Sigmoid colon (tissue), 7 donors: Measurements from ENCODE around the gene GJD3. TPM values are rescaled to one million over a fixed set of nuclear protein-coding genes. Genes with fewer than 3 reads are reported as not detected.
A peak's percentile ranks its signal among the peaks of the same experiment; 100 is the strongest.
"Not testable (repeated sequence)": the region's sequence is repeated elsewhere in the genome, so short reads cannot be mapped to it uniquely, and the experiment has no call there.

Source experiments
- DNase-seq: peaks from one replicate; pipeline ENCODE4 v3.0.0-alpha.2; 2019
- H3K27ac ChIP-seq, 4 donors: fragments of 200-600 bp; sonication (generic); one replicate each; pipeline ENCODE4 v1.5.1; 2016 to 2019; ENCODE audit warnings: mild to moderate bottlenecking in 1 of 4
- H3K27me3 ChIP-seq, 3 donors: fragments of 200-600 bp; sonication (generic); one replicate each; pipeline ENCODE4 v1.5.1; 2019; ENCODE audit warnings: mild to moderate bottlenecking in 1 of 3
- H3K36me3 ChIP-seq, 4 donors: fragments of 200-600 bp; sonication (generic); one replicate each; pipeline ENCODE4 v1.5.1; 2016 to 2019
- H3K4me1 ChIP-seq, 4 donors: fragments of 200-600 bp; sonication (generic); one replicate each; pipeline ENCODE4 v1.5.1; 2017 to 2019
- H3K4me3 ChIP-seq, 4 donors: fragments of 200-600 bp; sonication (generic); one replicate each; pipeline ENCODE4 v1.5.1; 2017 to 2019; ENCODE audit warnings: mild to moderate bottlenecking in 2 of 4, moderate library complexity in 1 of 4
- H3K9me3 ChIP-seq, 4 donors: fragments of 200-600 bp in 3 of 4; sonication (generic) in 3 of 4; one replicate each; pipeline versions ENCODE4 v1.5.1 to v1.6.1; 2013 to 2019
- EP300 ChIP-seq, 4 donors: sonication (generic); formaldehyde crosslinking; IDR thresholded peaks; one replicate each; pipeline ENCODE4 v1.6.1; 2017; ENCODE audit warnings: antibody characterized with exemption in 4 of 4
- POLR2A ChIP-seq, 2 donors: fragments of 450-650 bp; IDR thresholded peaks; one replicate each; pipeline ENCODE4 v1.6.1; 2016; ENCODE audit warnings: antibody characterized with exemption in 2 of 2, mild to moderate bottlenecking in 2 of 2, moderate library complexity in 2 of 2
- POLR2AphosphoS5 ChIP-seq, 4 donors: sonication (generic); formaldehyde crosslinking; IDR thresholded peaks; one replicate each; pipeline ENCODE4 v1.6.1; 2017; ENCODE audit warnings: antibody characterized with exemption in 4 of 4
- WGBS, 2 donors: extraction: QIAGEN DNeasy Blood & Tissue Kit; methylation state at CpG; one replicate each; pipeline ENCODE4 v1.1.7; 2013; 5-methylcytosine and 5-hydroxymethylcytosine counted together
- intact Hi-C: fragments of 100-400 bp; cut with DNase I; formaldehyde crosslinking; loops from one replicate; pipeline ENCODE4 v1.15.1; 2023
- polyA plus RNA-seq, 3 donors: library from polyadenylated mRNA; stranded (reverse); fragments of 200-250 nt; gene quantifications; one replicate each; pipeline ENCODE4 v1.2.3, GENCODE V29; 2013
- total RNA-seq, 4 donors: library from RNA; depleted of rRNA; stranded (reverse); fragments of >200 nt; gene quantifications; one replicate each; pipeline ENCODE4 v1.1.0, GENCODE V29; 2016
- TF ChIP-seq, protein P1 (sequence below), 4 experiments: fragments of 450-650 bp in 3 of 4; fragments of 200-600 bp in 1 of 4; IDR thresholded peaks; one replicate each; pipeline ENCODE4 v1.5.1; 2016 to 2019; ENCODE audit warnings: antibody characterized with exemption in 4 of 4, mild to moderate bottlenecking in 3 of 4, moderate library complexity in 2 of 4
- donor health status: healthy with polysubstance abuse.
- donor health status: Bipolar disorder and iron deficiency.
- donor health status: healthy.

Gene GJD3
- total and polyA plus RNA-seq, 7 donors = 0.49 to 2.1 (median 0.64) TPM; not detected in 4

DNA sequence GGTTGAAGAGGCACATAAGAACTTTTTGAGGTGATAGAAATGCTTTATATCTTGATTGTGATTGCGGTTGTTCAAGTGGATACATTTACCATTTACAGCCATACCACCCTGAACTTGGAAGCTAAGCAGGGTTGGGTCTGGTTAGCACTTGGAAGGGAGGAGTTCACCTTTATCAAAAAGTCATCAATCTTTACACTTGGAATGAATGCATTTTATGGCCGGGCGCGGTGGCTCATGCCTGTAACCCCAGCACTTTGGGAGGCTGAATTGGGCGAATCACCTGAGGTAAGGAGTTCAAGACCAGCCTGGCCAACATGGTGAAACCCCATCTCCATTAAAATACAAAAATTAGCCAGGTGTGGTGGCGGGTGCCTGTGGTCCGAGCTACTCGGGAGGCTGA, 9.5 kb upstream of the GJD3 start:
- TF ChIP-seq EP300 (IDR thresholded peaks at IDR 0.05) (no peak), POLR2A (IDR thresholded peaks at IDR 0.05) (no peak), POLR2AphosphoS5 (IDR thresholded peaks at IDR 0.05) (no peak)
- TF ChIP-seq, protein P1, sequence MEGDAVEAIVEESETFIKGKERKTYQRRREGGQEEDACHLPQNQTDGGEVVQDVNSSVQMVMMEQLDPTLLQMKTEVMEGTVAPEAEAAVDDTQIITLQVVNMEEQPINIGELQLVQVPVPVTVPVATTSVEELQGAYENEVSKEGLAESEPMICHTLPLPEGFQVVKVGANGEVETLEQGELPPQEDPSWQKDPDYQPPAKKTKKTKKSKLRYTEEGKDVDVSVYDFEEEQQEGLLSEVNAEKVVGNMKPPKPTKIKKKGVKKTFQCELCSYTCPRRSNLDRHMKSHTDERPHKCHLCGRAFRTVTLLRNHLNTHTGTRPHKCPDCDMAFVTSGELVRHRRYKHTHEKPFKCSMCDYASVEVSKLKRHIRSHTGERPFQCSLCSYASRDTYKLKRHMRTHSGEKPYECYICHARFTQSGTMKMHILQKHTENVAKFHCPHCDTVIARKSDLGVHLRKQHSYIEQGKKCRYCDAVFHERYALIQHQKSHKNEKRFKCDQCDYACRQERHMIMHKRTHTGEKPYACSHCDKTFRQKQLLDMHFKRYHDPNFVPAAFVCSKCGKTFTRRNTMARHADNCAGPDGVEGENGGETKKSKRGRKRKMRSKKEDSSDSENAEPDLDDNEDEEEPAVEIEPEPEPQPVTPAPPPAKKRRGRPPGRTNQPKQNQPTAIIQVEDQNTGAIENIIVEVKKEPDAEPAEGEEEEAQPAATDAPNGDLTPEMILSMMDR (IDR thresholded peaks at IDR 0.05) = no peak
- Histone ChIP-seq H3K36me3 (no peaks in the 10 kb centered on the region), H3K27ac (no peak overlapping the region), H3K9me3 (no peaks in the 10 kb centered on the region), H3K4me1 (no peaks in the 10 kb centered on the region), H3K4me3 (no peak overlapping the region), H3K27me3 (no peaks in the 10 kb centered on the region)
- 38 to 74% methylated on average over 8 of the region's 8 CpGs for WGBS, 2 donors
- intact Hi-C loops = no loop called here
- no peak for DNase-seq

DNA sequence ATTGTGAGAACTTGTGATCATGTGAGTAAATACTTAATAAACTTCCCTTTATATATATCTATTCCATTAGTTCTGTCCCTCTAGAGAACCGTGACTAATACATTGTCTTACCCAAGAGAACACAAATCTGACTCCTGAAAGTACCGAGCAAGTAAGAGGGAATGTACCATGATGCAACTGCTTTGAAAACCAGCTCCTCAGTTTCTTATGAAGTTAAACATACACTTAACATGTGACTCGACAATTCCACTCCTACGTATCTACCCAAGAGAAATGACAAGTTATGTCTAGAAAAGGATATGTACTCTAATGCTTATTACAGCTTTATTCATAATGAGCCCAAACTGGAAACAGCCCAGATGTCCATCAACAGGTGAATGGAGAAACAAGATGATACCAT, 8.8 kb upstream of the GJD3 start:
- no peak for TF ChIP-seq EP300 (IDR thresholded peaks at IDR 0.05)
- TF ChIP-seq POLR2AphosphoS5 (IDR thresholded peaks at IDR 0.05) = no peak
- TF ChIP-seq, protein P1 (IDR thresholded peaks at IDR 0.05) = no peak
- no peak for TF ChIP-seq POLR2A (IDR thresholded peaks at IDR 0.05)
- Histone ChIP-seq H3K9me3 (no peaks in the 10 kb centered on the region), H3K4me3 (no peak overlapping the region), H3K36me3 (no peaks in the 10 kb centered on the region), H3K4me1 (no peaks in the 10 kb centered on the region), H3K27me3 (no peaks in the 10 kb centered on the region), H3K27ac (no peak overlapping the region)
- WGBS, 2 donors = 77 to 86% methylated on average over 4 of the region's 4 CpGs
- no peak for DNase-seq
- intact Hi-C loops = no loop called here

DNA sequence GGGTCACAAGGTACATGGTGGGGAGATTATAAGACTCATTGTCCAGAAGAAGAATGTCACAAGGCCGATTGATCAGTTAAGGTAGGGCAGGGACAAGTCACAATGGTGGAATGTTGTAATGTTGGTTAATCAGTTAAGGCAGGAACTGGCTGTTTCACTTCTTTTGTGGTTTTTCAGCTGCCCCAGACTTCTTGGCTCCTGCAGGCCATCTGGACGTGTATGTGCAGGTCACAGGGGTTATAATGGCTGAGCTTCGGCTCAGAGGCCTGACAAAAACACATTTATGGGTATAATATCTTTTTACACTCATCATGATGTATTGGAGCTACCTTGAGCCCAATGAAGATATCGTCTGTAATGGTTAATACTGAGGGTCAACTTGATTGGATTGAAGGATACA, 8.1 kb upstream of the GJD3 start:
- H3K4me1 ChIP-seq, H3K27me3 ChIP-seq, H3K9me3 ChIP-seq, H3K36me3 ChIP-seq, H3K27ac ChIP-seq, H3K4me3 ChIP-seq, DNase-seq, intact Hi-C loops: not testable (repeated sequence)
- 68 to 70% methylated on average over 4 of the region's 4 CpGs for WGBS, 2 donors

DNA sequence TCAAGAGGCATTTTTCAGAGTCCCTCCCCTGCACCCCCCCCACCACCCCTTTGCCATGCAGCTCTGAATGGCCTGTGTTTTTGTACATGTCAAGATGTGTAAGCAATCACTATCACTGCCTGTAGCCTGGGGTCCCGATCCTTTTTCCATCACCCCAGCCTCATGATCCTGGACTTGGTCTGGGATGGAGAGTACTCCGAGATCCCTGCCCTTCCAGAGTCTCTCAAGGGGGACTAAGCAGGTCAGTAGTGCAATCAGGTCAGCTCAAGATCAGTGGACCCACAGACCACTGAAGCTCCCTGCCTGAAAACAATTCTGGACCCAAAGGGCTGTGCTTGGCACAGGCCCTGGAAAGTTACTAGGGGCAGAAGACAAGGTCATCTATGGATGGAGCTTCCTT, 7.5 kb upstream of the GJD3 start:
- no peak overlapping the region for H3K4me3 ChIP-seq
- H3K27me3 ChIP-seq = no peaks in the 10 kb centered on the region
- no peaks in the 10 kb centered on the region for H3K9me3 ChIP-seq
- no peak for DNase-seq
- no peak for TF ChIP-seq EP300 (IDR thresholded peaks at IDR 0.05)
- no peak for TF ChIP-seq POLR2A (IDR thresholded peaks at IDR 0.05)
- no peak for TF ChIP-seq POLR2AphosphoS5 (IDR thresholded peaks at IDR 0.05)
- TF ChIP-seq, protein P1 (IDR thresholded peaks at IDR 0.05) = no peak
- H3K36me3 ChIP-seq = no peaks in the 10 kb centered on the region
- no peak overlapping the region for H3K27ac ChIP-seq
- 96 to 99% methylated on average over 2 of the region's 2 CpGs for WGBS, 2 donors
- H3K4me1 ChIP-seq = no peaks in the 10 kb centered on the region
- intact Hi-C loops = no loop called here

DNA sequence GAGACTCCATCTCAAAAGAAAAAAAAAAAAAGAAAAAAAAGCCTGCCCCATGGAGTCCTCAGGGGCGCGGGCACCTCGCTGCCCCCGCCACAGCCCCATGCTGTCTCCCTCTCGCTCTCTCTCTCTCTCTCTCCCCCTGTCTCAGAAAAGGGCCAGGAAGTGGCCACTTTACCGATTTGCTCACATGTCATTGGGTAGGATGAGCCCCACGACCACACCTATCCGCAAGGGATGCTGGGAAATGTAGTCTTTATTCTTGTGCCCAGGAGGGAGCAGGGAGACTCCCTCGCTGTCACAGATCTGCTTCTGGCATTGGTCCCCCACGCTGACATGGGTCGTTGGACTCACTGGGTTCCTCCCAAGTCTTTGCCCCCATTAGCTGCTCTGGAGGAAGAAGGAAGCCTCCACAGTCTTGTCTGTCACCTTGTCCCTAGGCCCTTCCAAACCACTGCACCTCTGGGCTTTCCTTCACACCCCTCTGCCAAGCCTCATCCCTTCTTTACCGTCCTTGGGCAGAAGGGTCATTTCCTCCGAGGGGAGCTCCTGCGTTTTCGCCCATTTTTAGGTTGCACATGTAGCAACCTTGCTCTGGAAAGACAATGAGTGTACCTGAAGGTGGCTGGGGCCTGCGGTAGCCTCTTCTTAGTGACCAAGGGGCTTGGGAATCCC, 6.9 kb upstream of the GJD3 start:
- WGBS, 2 donors = 85 to 89% methylated on average over 16 of the region's 16 CpGs

DNA sequence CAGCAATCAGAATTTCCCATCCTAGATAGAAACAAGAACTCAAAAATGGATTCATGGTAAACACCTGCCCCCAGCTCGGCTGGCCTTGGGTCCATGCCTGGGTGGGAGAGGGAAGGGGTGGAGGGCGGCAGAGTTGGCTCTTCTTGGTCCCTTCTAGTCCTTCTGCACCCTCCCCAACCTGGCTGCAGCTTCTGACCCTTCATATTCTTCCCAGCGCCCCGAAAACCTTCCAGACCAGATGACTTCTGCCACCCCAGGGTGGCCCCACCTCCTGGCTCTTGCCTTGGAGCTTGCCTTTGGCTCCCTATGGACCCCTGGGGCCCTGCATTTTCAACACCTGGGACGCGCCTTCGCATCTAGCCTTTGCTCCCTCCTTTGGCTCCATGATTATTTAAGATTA, 5.4 kb upstream of the GJD3 start:
- WGBS, 2 donors = 91 to 93% methylated on average over 7 of the region's 7 CpGs
- intact Hi-C loops = no loop called here
- TF ChIP-seq, protein P1 (IDR thresholded peaks at IDR 0.05) = no peak
- no peak for TF ChIP-seq EP300 (IDR thresholded peaks at IDR 0.05)
- no peak for TF ChIP-seq POLR2AphosphoS5 (IDR thresholded peaks at IDR 0.05)
- TF ChIP-seq POLR2A (IDR thresholded peaks at IDR 0.05) = no peak

More for the DNA sequence above, 6.9 kb upstream of the GJD3 start:
- Histone ChIP-seq H3K4me3 (no peak overlapping the region), H3K4me1 (no peaks in the 10 kb centered on the region), H3K27ac (no peak overlapping the region), H3K9me3 (no peaks in the 10 kb centered on the region), H3K27me3 (no peaks in the 10 kb centered on the region), H3K36me3 (no peaks in the 10 kb centered on the region)
- no peak for TF ChIP-seq EP300 (IDR thresholded peaks at IDR 0.05)
- DNase-seq = no peak
- intact Hi-C loops = no loop called here

DNA sequence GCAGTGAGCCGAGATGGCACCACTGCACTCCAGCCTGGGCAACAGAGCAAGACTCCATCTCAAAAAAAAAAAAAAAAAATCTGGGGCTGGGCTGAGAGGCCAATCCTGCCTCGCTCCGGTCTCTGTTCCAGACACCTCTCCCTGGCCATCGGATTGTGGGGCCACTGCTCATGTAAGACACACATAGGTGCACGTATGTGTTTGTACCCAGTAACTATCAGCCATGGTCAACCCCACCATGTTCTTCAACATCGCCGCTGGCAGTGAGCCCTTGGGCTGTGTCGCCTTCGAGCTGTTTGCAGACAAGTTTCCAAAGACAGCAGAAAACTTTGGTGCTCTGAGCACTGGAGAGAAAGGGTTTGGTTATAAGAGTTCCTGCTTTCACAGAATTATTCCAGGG, 3.2 kb upstream of the GJD3 start:
- WGBS, 2 donors = 94 to 96% methylated on average over 9 of the region's 9 CpGs
- not testable (repeated sequence) for H3K9me3 ChIP-seq
- peak; percentile 52 for DNase-seq

More for the DNA sequence above, 5.4 kb upstream of the GJD3 start:
- no peak overlapping the region for H3K27ac ChIP-seq
- peak; percentile 46 for DNase-seq
- no peaks in the 10 kb centered on the region for H3K36me3 ChIP-seq
- no peaks in the 10 kb centered on the region for H3K9me3 ChIP-seq
- no peaks in the 10 kb centered on the region for H3K27me3 ChIP-seq
- H3K4me3 ChIP-seq = no peak overlapping the region
- no peaks in the 10 kb centered on the region for H3K4me1 ChIP-seq

More for the DNA sequence above, 3.2 kb upstream of the GJD3 start:
- H3K4me3 ChIP-seq, H3K27ac ChIP-seq, H3K27me3 ChIP-seq, intact Hi-C loops, H3K36me3 ChIP-seq: not testable (repeated sequence)
- H3K4me1 ChIP-seq = peaks cover 0 to 15% (median 10%) of the 10 kb centered on the region in 4 donors
